Spleen (tissue), 11 donors: ENCODE results near the gene CUL3. TPM values are rescaled to one million over a fixed set of nuclear protein-coding genes. Genes with fewer than 3 reads are reported as not detected.

Experiments used
- DNase-seq: peaks from one replicate; pipeline ENCODE4 v3.0.0-alpha.2; 2020
- H3K27ac ChIP-seq, 8 donors: fragments of 200-600 bp; sonication (generic) in 7 of 8; 1 replicate in 4 of 8; 2 replicates in 4 of 8; pipeline versions ENCODE4 v1.5.0 to v1.8.0; 2016 to 2021; ENCODE audit warnings: inconsistent platforms in 4 of 8, mild to moderate bottlenecking in 4 of 8, moderate library complexity in 1 of 8
- H3K27me3 ChIP-seq, 7 donors: fragments of 200-600 bp; sonication (generic) in 6 of 7; replicated peaks in 1 of 7; 1 replicate in 4 of 7; 2 replicates in 3 of 7; pipeline versions ENCODE4 v1.5.0 to v1.8.0; 2016 to 2021; ENCODE audit warnings: inconsistent platforms in 3 of 7, mild to moderate bottlenecking in 1 of 7
- H3K36me3 ChIP-seq, 6 donors: fragments of 200-600 bp; sonication (generic) in 5 of 6; 1 replicate in 4 of 6; 2 replicates in 2 of 6; pipeline versions ENCODE4 v1.5.0 to v1.8.0; 2016 to 2021; ENCODE audit warnings: inconsistent platforms in 2 of 6
- H3K4me1 ChIP-seq, 6 donors: fragments of 200-600 bp; sonication (generic) in 5 of 6; 1 replicate in 3 of 6; 2 replicates in 3 of 6; pipeline versions ENCODE4 v1.5.0 to v1.8.0; 2016 to 2021; ENCODE audit warnings: inconsistent platforms in 3 of 6
- H3K4me3 ChIP-seq, 8 donors: fragments of 200-600 bp; sonication (generic) in 7 of 8; 1 replicate in 4 of 8; 2 replicates in 4 of 8; pipeline versions ENCODE4 v1.5.0 to v1.8.0; 2016 to 2021; ENCODE audit warnings: inconsistent platforms in 4 of 8, mild to moderate bottlenecking in 4 of 8, moderate library complexity in 2 of 8
- H3K9me3 ChIP-seq, 8 donors: fragments of 200-600 bp; sonication (generic) in 7 of 8; 1 replicate in 4 of 8; 2 replicates in 4 of 8; pipeline versions ENCODE4 v1.5.0 to v1.8.0; 2016 to 2021; ENCODE audit warnings: inconsistent platforms in 4 of 8
- POLR2A ChIP-seq, 3 donors: fragments of 450-650 bp; IDR thresholded peaks; one replicate each; pipeline ENCODE4 v1.5.1; 2017; ENCODE audit warnings: antibody characterized with exemption in 3 of 3, mild to moderate bottlenecking in 1 of 3
- POLR2AphosphoS5 ChIP-seq, 3 donors: sonication (generic); formaldehyde crosslinking; IDR thresholded peaks; one replicate each; pipeline ENCODE4 v1.5.1; 2017; ENCODE audit warnings: antibody characterized with exemption in 3 of 3
- WGBS, 5 donors: extraction: QIAGEN DNeasy Blood & Tissue Kit in 3 of 5; methylation state at CpG; one replicate each; pipeline versions ENCODE4 v1.1.5 to v1.1.7; 2013 to 2018; 5-methylcytosine and 5-hydroxymethylcytosine counted together
- intact Hi-C: fragments of 100-400 bp; cut with DNase I; formaldehyde crosslinking; loops from one replicate; pipeline ENCODE4 v1.15.0; 2023; ENCODE audit warnings: low total_unique reads
- polyA plus RNA-seq, 3 donors: library from polyadenylated mRNA; stranded (reverse); fragments of 200-250 nt; gene quantifications; one replicate each; pipeline ENCODE4 v1.2.1, GENCODE V29; 2013
- total RNA-seq, 7 donors: library from RNA; depleted of rRNA in 3 of 7; stranded (reverse); fragments of >200 nt in 3 of 7; fragmentation: NEBNext Ultra II Directional in 4 of 7; extraction: Animal tissue kit (Norgen Biotek cat#: 25700) in 4 of 7; gene quantifications; one replicate each; pipeline versions ENCODE4 v1.1.0 to v1.2.1, GENCODE V29; 2016 to 2021
- TF ChIP-seq, protein P1 (sequence below), 11 experiments: fragments of 200-600 bp in 7 of 11; fragments of 450-650 bp in 4 of 11; sonication (generic) in 4 of 11; IDR thresholded peaks in 8 of 11; conservative IDR thresholded peaks in 3 of 11; 1 replicate in 7 of 11; 2 replicates in 4 of 11; pipeline versions ENCODE4 v1.4.0 to v1.8.0; 2016 to 2021; ENCODE audit warnings: antibody characterized with exemption in 11 of 11, inconsistent platforms in 4 of 11, mild to moderate bottlenecking in 1 of 11
- donor health status: healthy with polysubstance abuse.
- donor health status: DM: no; HTN: no; CAD: no; lungs with moderate emphysema.
- donor health status: DM: no; HTN: no; CAD: no.
- donor health status: Bipolar disorder and iron deficiency.
- donor health status: healthy.
- donor health status: DM: no; HTN: no; CAD: no.
- donor health status: DM: yes; HTN: yes; CAD: no.

Gene CUL3
- total and polyA plus RNA-seq, 10 donors, result 66.0 to 99.7 (median 83.6) TPM

DNA sequence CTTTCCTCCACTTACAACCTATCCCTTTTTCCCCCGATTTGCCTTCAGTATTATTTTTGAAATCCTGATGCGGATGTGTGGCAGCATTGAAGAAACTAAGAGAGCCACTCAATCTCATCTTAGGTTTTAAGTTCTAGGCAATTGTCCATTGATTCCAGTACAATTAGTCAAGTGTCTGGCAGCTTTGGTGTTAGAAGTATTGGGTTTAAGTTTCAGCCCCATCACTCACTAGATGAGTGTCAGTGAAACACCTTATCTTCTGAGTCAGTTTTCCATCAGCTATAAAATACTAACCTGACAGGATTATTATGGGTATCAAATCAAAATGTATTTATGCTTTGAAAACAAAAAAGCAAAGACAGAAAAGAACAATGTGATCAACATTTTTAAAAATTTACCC, 16.8 kb upstream of the CUL3 start:
- no peak overlapping the region for H3K27ac ChIP-seq
- H3K9me3 ChIP-seq, result peaks cover 0 to 5% (median 0%) of the 10 kb centered on the region in 8 donors
- no peak overlapping the region for H3K4me3 ChIP-seq
- DNase-seq, result no peak
- 86 to 96% (median 88%) methylated on average over 2 of the region's 2 CpGs for WGBS, 5 donors
- no peaks in the 10 kb centered on the region for H3K27me3 ChIP-seq
- intact Hi-C loops, result no loop called here
- no peaks in the 10 kb centered on the region for H3K36me3 ChIP-seq
- peaks cover 0 to 7% (median 0%) of the 10 kb centered on the region in 6 donors for H3K4me1 ChIP-seq
- no peak for TF ChIP-seq POLR2AphosphoS5 (IDR thresholded peaks at IDR 0.05)

- WGBS, 5 donors, result 89 to 96% (median 91%) methylated on average over 2 of the region's 2 CpGs
- H3K4me1 ChIP-seq, result peaks cover 0 to 7% (median 0%) of the 10 kb centered on the region in 6 donors
- H3K36me3 ChIP-seq, result no peaks in the 10 kb centered on the region
- no peak overlapping the region for H3K27ac ChIP-seq
- no peak for TF ChIP-seq POLR2AphosphoS5 (IDR thresholded peaks at IDR 0.05)
- TF ChIP-seq, protein P1, sequence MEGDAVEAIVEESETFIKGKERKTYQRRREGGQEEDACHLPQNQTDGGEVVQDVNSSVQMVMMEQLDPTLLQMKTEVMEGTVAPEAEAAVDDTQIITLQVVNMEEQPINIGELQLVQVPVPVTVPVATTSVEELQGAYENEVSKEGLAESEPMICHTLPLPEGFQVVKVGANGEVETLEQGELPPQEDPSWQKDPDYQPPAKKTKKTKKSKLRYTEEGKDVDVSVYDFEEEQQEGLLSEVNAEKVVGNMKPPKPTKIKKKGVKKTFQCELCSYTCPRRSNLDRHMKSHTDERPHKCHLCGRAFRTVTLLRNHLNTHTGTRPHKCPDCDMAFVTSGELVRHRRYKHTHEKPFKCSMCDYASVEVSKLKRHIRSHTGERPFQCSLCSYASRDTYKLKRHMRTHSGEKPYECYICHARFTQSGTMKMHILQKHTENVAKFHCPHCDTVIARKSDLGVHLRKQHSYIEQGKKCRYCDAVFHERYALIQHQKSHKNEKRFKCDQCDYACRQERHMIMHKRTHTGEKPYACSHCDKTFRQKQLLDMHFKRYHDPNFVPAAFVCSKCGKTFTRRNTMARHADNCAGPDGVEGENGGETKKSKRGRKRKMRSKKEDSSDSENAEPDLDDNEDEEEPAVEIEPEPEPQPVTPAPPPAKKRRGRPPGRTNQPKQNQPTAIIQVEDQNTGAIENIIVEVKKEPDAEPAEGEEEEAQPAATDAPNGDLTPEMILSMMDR (IDR thresholded peaks at IDR 0.05 in 8 of 11, conservative IDR thresholded peaks at IDR 0.05 in 3 of 11), result no peak
- no peak for TF ChIP-seq POLR2A (IDR thresholded peaks at IDR 0.05)
- peaks cover 0 to 2% (median 0%) of the 10 kb centered on the region in 8 donors for H3K9me3 ChIP-seq
- no peaks in the 10 kb centered on the region for H3K27me3 ChIP-seq
- intact Hi-C loops, result no loop called here
- no peak for DNase-seq
- H3K4me3 ChIP-seq, result no peak overlapping the region
Observed at GRCh38 chr2:224598678-224599077, 13.5 kb upstream of the CUL3 start.

- TF ChIP-seq, protein P1 (IDR thresholded peaks at IDR 0.05 in 8 of 11, conservative IDR thresholded peaks at IDR 0.05 in 3 of 11), result no peak
- TF ChIP-seq POLR2AphosphoS5 (IDR thresholded peaks at IDR 0.05), result no peak
- no peak for TF ChIP-seq POLR2A (IDR thresholded peaks at IDR 0.05)
- Histone ChIP-seq H3K4me1 (no peaks in the 10 kb centered on the region), H3K36me3 (no peaks in the 10 kb centered on the region), H3K9me3 (no peaks in the 10 kb centered on the region), H3K4me3 (no peak overlapping the region), H3K27me3 (no peaks in the 10 kb centered on the region), H3K27ac (no peak overlapping the region)
- DNase-seq, result no peak
- intact Hi-C loops, result no loop called here
- 75 to 93% (median 79%) methylated on average over 2 of the region's 2 CpGs for WGBS, 5 donors
Observed at GRCh38 chr2:224596289-224596688, 11.1 kb upstream of the CUL3 start.

DNA sequence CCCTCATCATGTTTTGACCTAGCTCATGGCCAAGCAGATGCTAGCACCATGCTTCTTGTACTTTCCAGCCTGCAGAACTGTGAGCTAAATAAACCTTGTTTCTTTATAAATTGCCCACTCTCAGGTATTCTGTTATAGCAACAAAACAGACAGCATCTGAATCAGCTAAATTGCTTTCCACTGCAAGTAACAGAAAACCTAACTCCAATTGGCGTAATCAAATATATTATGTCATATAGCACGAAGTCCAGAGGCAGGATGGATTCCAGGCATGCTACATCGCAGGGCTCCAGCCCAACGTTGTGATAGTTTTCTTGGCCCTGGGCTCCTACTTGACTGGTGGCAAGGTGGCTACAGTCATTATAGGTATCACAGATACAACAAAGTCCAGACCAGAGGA, 10.4 kb upstream of the CUL3 start:
- TF ChIP-seq, protein P1 (IDR thresholded peaks at IDR 0.05 in 8 of 11, conservative IDR thresholded peaks at IDR 0.05 in 3 of 11), result no peak
- TF ChIP-seq POLR2AphosphoS5 (IDR thresholded peaks at IDR 0.05), result no peak
- TF ChIP-seq POLR2A (IDR thresholded peaks at IDR 0.05), result no peak

DNA sequence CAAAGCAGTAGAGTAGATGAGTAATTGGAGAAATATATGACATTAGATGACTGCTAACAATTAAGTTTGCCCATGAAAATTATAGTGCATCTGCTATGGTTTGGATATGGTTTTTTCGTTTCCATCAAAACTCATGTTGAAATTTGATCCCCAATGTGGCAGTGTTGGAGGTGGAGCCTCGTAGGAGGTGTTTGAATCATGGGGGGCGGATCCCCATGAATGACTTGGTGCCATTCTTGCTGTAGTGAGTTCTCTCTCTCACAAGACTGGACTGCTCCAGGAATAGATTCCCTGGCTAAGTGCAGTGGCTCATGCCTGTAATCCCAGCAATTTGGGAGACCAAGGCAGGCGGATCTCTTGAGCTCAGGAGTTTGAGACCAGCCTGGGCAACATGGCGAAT, 9.7 kb upstream of the CUL3 start:
- no peak for DNase-seq
- intact Hi-C loops, result no loop called here
- no peak overlapping the region for H3K4me3 ChIP-seq
- no peaks in the 10 kb centered on the region for H3K4me1 ChIP-seq
- H3K9me3 ChIP-seq, result no peaks in the 10 kb centered on the region
- no peak overlapping the region for H3K27ac ChIP-seq
- H3K36me3 ChIP-seq, result no peaks in the 10 kb centered on the region
- H3K27me3 ChIP-seq, result no peaks in the 10 kb centered on the region
- whole genome bisulfite sequencing, 5 donors, result 77 to 92% (median 86%) methylated on average over 5 of the region's 5 CpGs
- TF ChIP-seq POLR2AphosphoS5 (IDR thresholded peaks at IDR 0.05) (no peak), POLR2A (IDR thresholded peaks at IDR 0.05) (no peak)
- TF ChIP-seq, protein P1 (IDR thresholded peaks at IDR 0.05 in 8 of 11, conservative IDR thresholded peaks at IDR 0.05 in 3 of 11), result no peak

More for the DNA sequence above, 10.4 kb upstream of the CUL3 start:
- H3K36me3 ChIP-seq, result no peaks in the 10 kb centered on the region
- no peaks in the 10 kb centered on the region for H3K4me1 ChIP-seq
- no peak overlapping the region for H3K4me3 ChIP-seq
- 86 to 95% (median 89%) methylated on average over 4 of the region's 4 CpGs for WGBS, 5 donors
- H3K27ac ChIP-seq, result no peak overlapping the region
- intact Hi-C loops, result no loop called here
- no peak for DNase-seq
- no peaks in the 10 kb centered on the region for H3K27me3 ChIP-seq
- no peaks in the 10 kb centered on the region for H3K9me3 ChIP-seq
